ENCODE measurements around the gene DES. TPM values are rescaled to one million over a fixed set of nuclear protein-coding genes. Genes with fewer than 3 reads are reported as not detected.
A peak's percentile ranks its signal among the peaks of the same experiment; 100 is the strongest.

The DES gene
- total RNA-seq (ENCODE audit: low replicate concordance): 1.4 and 9.3 TPM in 2 replicates
- long read RNA-seq: 0 reads

DNA sequence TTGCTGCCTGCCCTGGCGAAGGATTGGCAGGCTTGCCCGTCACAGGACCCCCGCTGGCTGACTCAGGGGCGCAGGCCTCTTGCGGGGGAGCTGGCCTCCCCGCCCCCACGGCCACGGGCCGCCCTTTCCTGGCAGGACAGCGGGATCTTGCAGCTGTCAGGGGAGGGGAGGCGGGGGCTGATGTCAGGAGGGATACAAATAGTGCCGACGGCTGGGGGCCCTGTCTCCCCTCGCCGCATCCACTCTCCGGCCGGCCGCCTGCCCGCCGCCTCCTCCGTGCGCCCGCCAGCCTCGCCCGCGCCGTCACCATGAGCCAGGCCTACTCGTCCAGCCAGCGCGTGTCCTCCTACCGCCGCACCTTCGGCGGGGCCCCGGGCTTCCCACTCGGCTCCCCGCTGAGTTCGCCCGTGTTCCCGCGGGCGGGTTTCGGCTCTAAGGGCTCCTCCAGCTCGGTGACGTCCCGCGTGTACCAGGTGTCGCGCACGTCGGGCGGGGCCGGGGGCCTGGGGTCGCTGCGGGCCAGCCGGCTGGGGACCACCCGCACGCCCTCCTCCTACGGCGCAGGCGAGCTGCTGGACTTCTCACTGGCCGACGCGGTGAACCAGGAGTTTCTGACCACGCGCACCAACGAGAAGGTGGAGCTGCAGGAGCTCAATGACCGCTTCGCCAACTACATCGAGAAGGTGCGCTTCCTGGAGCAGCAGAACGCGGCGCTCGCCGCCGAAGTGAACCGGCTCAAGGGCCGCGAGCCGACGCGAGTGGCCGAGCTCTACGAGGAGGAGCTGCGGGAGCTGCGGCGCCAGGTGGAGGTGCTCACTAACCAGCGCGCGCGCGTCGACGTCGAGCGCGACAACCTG is at the start of gene DES:
Gene DES, plus strand, starts transcription at position 223 of the 857 bp plus-strand sequence. Its CDS starts 86 bp downstream, at position 309.
- peak within 1 kb of the TSS; percentile 25 for H3K4me3 Mint-ChIP-seq
- no peak within 1 kb of the TSS for H3K27ac Mint-ChIP-seq
- no peaks in the 10 kb centered on the region for H3K9me3 Mint-ChIP-seq
- peaks cover 9% of the 10 kb centered on the region for H3K4me1 Mint-ChIP-seq (ENCODE audit: unreplicated experiment)
- H3K36me3 Mint-ChIP-seq: no peaks in the 10 kb centered on the region
- TF ChIP-seq, protein P1, sequence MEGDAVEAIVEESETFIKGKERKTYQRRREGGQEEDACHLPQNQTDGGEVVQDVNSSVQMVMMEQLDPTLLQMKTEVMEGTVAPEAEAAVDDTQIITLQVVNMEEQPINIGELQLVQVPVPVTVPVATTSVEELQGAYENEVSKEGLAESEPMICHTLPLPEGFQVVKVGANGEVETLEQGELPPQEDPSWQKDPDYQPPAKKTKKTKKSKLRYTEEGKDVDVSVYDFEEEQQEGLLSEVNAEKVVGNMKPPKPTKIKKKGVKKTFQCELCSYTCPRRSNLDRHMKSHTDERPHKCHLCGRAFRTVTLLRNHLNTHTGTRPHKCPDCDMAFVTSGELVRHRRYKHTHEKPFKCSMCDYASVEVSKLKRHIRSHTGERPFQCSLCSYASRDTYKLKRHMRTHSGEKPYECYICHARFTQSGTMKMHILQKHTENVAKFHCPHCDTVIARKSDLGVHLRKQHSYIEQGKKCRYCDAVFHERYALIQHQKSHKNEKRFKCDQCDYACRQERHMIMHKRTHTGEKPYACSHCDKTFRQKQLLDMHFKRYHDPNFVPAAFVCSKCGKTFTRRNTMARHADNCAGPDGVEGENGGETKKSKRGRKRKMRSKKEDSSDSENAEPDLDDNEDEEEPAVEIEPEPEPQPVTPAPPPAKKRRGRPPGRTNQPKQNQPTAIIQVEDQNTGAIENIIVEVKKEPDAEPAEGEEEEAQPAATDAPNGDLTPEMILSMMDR (conservative IDR thresholded peaks at IDR 0.05): no peak
- H3K27me3 Mint-ChIP-seq: peaks cover 48% of the 10 kb centered on the region
- no peak for DNase-seq (ENCODE audit: extremely low spot score, unreplicated experiment)

DNA sequence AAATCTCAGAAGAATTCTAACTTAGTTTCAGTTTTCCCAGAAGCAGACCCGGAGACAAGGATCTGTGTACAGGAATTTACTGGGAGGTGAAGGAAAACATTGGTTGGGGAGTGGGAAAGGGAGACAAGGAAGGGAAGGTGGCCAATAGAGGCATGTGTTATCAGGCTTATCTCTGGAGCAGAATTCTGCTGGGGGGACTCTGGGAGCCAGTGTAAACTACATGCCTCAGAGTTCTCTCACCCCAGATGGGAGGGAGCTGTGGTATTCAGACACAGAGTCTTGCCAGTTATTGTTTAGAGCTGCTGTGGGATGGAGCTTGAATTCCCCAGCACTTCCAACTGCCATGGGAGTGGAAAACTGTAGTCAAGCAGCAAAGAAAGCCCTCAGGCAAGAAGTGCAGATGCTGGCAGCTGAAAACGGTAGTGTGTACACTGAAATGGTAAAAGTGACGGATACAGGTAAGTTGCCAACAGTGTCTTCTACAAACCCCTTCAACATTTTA is 49.4 kb upstream of the DES start:
- no peak for DNase-seq (ENCODE audit: extremely low spot score, unreplicated experiment)
- TF ChIP-seq, protein P1 (conservative IDR thresholded peaks at IDR 0.05): no peak

DNA sequence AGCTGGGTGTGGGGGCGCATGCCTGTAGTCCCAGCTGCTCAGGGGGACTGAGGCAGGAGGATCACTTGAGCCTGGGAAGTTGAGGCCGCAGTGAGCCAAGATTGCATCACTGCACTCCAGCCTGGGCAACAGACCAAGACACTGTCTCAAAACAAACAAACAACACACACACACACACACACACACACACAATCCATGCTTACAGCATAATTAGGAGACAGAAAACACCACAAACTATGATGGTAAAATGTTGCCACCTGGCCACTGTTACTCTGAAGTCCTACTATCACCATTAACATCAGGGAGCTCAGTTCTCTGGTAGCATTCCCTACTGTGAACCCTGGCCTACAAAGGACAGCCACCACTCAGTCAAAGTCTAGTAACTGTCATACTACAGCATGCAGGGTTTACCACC is 48.7 kb upstream of the DES start:
- Mint-ChIP-seq H3K27me3 (no peaks in the 10 kb centered on the region), H3K27ac (no peak overlapping the region), H3K9me3 (no peaks in the 10 kb centered on the region), H3K4me3 (no peak overlapping the region), H3K4me1 (ENCODE audit: unreplicated experiment) (peaks cover 12% of the 10 kb centered on the region), H3K36me3 (peaks cover 9% of the 10 kb centered on the region)
- TF ChIP-seq, protein P1 (conservative IDR thresholded peaks at IDR 0.05): no peak
- no peak for DNase-seq (ENCODE audit: extremely low spot score, unreplicated experiment)

More for the DNA sequence above, 49.4 kb upstream of the DES start:
- no peaks in the 10 kb centered on the region for H3K27me3 Mint-ChIP-seq
- H3K36me3 Mint-ChIP-seq: peaks cover 3% of the 10 kb centered on the region
- H3K9me3 Mint-ChIP-seq: no peaks in the 10 kb centered on the region
- H3K27ac Mint-ChIP-seq: no peak overlapping the region
- no peak overlapping the region for H3K4me3 Mint-ChIP-seq
- peaks cover 12% of the 10 kb centered on the region for H3K4me1 Mint-ChIP-seq (ENCODE audit: unreplicated experiment)

DNA sequence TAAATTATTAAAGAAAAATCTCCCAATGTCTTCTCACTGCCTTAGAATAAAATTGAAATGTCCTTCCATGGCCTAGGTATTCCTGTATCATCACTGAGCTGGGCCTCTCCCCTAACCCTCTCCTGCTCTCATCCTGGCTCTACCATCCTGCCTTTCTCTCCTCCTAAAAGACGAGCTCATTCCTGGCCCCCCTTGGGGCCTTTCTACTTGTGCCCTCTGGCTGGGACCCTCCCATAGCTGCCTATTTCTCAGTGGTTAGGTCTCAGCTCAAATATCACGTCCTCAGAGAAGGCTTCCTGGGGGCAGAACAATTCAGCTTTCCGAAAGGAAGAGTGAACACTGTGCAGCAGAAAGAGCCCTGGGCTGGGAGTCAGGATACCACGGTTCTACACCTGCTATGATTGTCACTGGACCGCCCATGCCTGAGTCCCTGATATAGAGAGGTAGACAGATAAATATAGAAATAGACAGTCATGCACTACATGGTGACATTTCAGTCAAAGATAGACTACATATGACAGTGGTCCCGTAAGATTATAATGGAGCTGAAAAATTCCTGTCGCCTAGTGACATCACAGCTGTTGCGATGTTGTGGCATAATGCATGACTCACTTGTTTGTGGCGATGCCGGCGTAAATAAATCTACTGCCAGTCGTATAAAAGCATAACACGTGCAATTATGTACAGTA is 39.9 kb upstream of the DES start:
- no peak overlapping the region for H3K27ac Mint-ChIP-seq
- peaks cover 21% of the 10 kb centered on the region for H3K36me3 Mint-ChIP-seq
- TF ChIP-seq, protein P1 (conservative IDR thresholded peaks at IDR 0.05): no peak
- no peak overlapping the region for H3K4me3 Mint-ChIP-seq
- H3K9me3 Mint-ChIP-seq: no peaks in the 10 kb centered on the region
- H3K4me1 Mint-ChIP-seq (ENCODE audit: unreplicated experiment): peaks cover 7% of the 10 kb centered on the region
- no peaks in the 10 kb centered on the region for H3K27me3 Mint-ChIP-seq
- DNase-seq (ENCODE audit: extremely low spot score, unreplicated experiment): no peak

DNA sequence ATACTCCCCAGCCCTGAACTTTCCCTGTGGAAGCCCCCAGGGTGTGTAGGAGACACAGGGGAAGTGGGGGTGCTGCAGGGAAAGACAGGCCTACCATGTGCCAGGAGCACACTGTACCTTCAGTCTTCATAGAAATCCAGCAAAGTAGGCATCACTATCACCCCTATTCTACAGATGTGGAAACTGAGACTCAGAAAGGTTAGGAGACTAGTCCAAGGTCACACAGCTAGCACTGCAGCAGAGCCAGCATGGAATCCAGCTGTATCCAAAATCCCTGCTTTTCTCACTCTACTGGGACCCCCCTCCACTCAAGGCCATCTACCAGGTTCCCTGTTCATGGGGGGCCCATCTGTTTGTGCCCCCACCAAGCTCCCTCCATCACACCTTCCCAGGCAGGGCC is 37.3 kb upstream of the DES start:
- Mint-ChIP-seq H3K4me1 (ENCODE audit: unreplicated experiment) (peaks cover 7% of the 10 kb centered on the region), H3K27me3 (no peaks in the 10 kb centered on the region), H3K36me3 (peaks cover 14% of the 10 kb centered on the region), H3K27ac (no peak overlapping the region), H3K4me3 (no peak overlapping the region), H3K9me3 (no peaks in the 10 kb centered on the region)
- no peak for DNase-seq (ENCODE audit: extremely low spot score, unreplicated experiment)
- TF ChIP-seq, protein P1 (conservative IDR thresholded peaks at IDR 0.05): no peak
